HepG2 (cell line): ENCODE results near the gene GSK3B. TPM values are rescaled to one million over a fixed set of nuclear protein-coding genes. Genes with fewer than 3 reads are reported as not detected.
A peak's percentile ranks its signal among the peaks of the same experiment; 100 is the strongest.

Experiments
- ATAC-seq: fragments of 200-7000 bp; cut with Tn5 transposase; 3 replicates; pipeline ENCODE4 v1.9.1; 2020; ENCODE audit warnings: mild to moderate bottlenecking, moderate library complexity
- BruUV-seq: library from RNA; stranded (reverse); fragments of 400-500 nt; replicated peaks from 2 replicates; lab custom pipeline; 2021; lab: Mats Ljungman, UMichigan
- CTCF ChIA-PET: fragments of 300-600 bp; formaldehyde crosslinking; extraction: SDS; loops from one replicate; lab custom pipeline; 2021; ENCODE audit warnings: low total read pairs, inconsistent platforms, low intra/inter-chr PET ratio; lab: Yijun Ruan, JAX
- POLR2A ChIA-PET: fragments of 350-600 bp; sonication (Branson Sonifier 250); formaldehyde crosslinking; loops from one replicate; lab custom pipeline; 2020; ENCODE audit warnings: antibody characterized with exemption, inconsistent platforms; lab: Yijun Ruan, JAX
- DNase-seq: peaks from one replicate; pipeline ENCODE4 v3.0.0-alpha.2; 2015; ENCODE audit warnings: low spot score
- FAIRE-seq: peaks from 3 replicates; lab custom pipeline; 2011; peaks lifted over from hg19 to GRCh38; lab: Jason Lieb, UNC
- H2AFZ ChIP-seq: one replicate; pipeline ENCODE4 v1.6.1; 2011; ENCODE audit warnings: low read length, inconsistent platforms
- H3K27ac ChIP-seq: fragments of 300-600 bp; 3 replicates; pipeline ENCODE4 v1.8.0; 2011; ENCODE audit warnings: mixed run types, mild to moderate bottlenecking, mixed read lengths, low read length, inconsistent platforms; ENCODE audit not compliant: insufficient read depth; ENCODE audit errors: extremely low read length
- H3K27me3 ChIP-seq, 2 experiments: fragments of 200-600 bp in 1 of 2; 2 replicates in 1 of 2; 3 replicates in 1 of 2; pipeline versions ENCODE4 v1.6.0 to v1.8.0; 2011; ENCODE audit warnings: low read length in 2 of 2, mild to moderate bottlenecking in 2 of 2, moderate library complexity in 2 of 2, inconsistent platforms in 1 of 2; ENCODE audit not compliant: insufficient read depth in 2 of 2, control insufficient read depth in 1 of 2
- H3K36me3 ChIP-seq, 2 experiments: fragments of 200-600 bp in 1 of 2; replicated peaks in 1 of 2; 2 replicates in 1 of 2; 3 replicates in 1 of 2; pipeline versions ENCODE4 v1.5.1 to v1.8.0; 2011; ENCODE audit warnings: low read length in 2 of 2, inconsistent platforms in 1 of 2; ENCODE audit not compliant: insufficient read depth in 2 of 2, control insufficient read depth in 1 of 2
- H3K4me1 ChIP-seq: 2 replicates; pipeline ENCODE4 v1.5.1; 2012; ENCODE audit warnings: low read length, inconsistent platforms; ENCODE audit not compliant: insufficient read depth
- H3K4me2 ChIP-seq: 2 replicates; pipeline ENCODE4 v1.6.0; 2011; ENCODE audit warnings: low read depth, low read length, inconsistent platforms
- H3K4me3 ChIP-seq, 3 experiments: fragments of 200-600 bp in 1 of 3; sonication (generic), shearing (Covaris generic) in 1 of 3; replicated peaks in 1 of 3; 2 replicates each; pipeline ENCODE4 v1.5.1; 2011 to 2016; ENCODE audit warnings: low read length in 3 of 3, inconsistent platforms in 2 of 3, low read depth in 2 of 3, mild to moderate bottlenecking in 2 of 3, control low read depth in 1 of 3, mixed read lengths in 1 of 3; ENCODE audit not compliant: insufficient read depth in 1 of 3
- H3K79me2 ChIP-seq: one replicate; pipeline ENCODE4 v1.6.1; 2011; ENCODE audit warnings: low read length, inconsistent platforms; ENCODE audit not compliant: insufficient read depth
- H3K9ac ChIP-seq: 2 replicates; pipeline ENCODE4 v1.6.0; 2011; ENCODE audit warnings: mild to moderate bottlenecking, low read depth, low read length, inconsistent platforms; ENCODE audit not compliant: insufficient read depth
- H3K9me3 ChIP-seq: 2 replicates; pipeline ENCODE4 v1.5.1; 2012; ENCODE audit warnings: mild to moderate bottlenecking, low read length
- H4K20me1 ChIP-seq: 2 replicates; pipeline ENCODE4 v1.6.0; 2011; ENCODE audit warnings: inconsistent platforms, mild to moderate bottlenecking, low read length, moderate library complexity; ENCODE audit not compliant: insufficient read depth
- HNRNPK ChIP-seq: fragments of 200-400 bp; formaldehyde crosslinking; IDR thresholded peaks from 2 replicates; pipeline ENCODE4 v1.6.1; 2018; ENCODE audit warnings: low read length, low read depth, moderate library complexity, mild to moderate bottlenecking; ENCODE audit not compliant: poor library complexity, severe bottlenecking
- MTA3 ChIP-seq: sonication (generic); formaldehyde crosslinking; IDR thresholded peaks from 2 replicates; pipeline ENCODE4 v1.4.0; 2020; ENCODE audit warnings: missing genetic modification reagents
- NR2C2 ChIP-seq: sonication (generic); formaldehyde crosslinking; IDR thresholded peaks from 2 replicates; pipeline ENCODE4 v1.4.0; 2020; ENCODE audit warnings: missing genetic modification reagents, mild to moderate bottlenecking, moderate library complexity, borderline replicate concordance
- POGZ ChIP-seq: sonication (generic); formaldehyde crosslinking; IDR thresholded peaks from 2 replicates; pipeline ENCODE4 v1.4.0; 2020; ENCODE audit warnings: mild to moderate bottlenecking, missing genetic modification reagents
- ZNF788 ChIP-seq: sonication (generic); formaldehyde crosslinking; IDR thresholded peaks from 2 replicates; pipeline ENCODE4 v1.5.0; 2020; ENCODE audit warnings: mild to moderate bottlenecking, missing genetic modification reagents, borderline replicate concordance
- WGBS: methylation state at CpG from one replicate; pipeline ENCODE4 v1.1.6; 2017; ENCODE audit warnings: low lambda C conversion rate; 5-methylcytosine and 5-hydroxymethylcytosine counted together
- in situ Hi-C: cut with HindIII; loops from 2 replicates; pipeline ENCODE4 v1.10.0; 2017; ENCODE audit warnings: low pct_unique_long_range_greater_than_20kb; ENCODE audit not compliant: extremely low pct_ligation_motif_present
- intact Hi-C: fragments of 100-400 bp; cut with micrococcal nuclease; formaldehyde crosslinking; loops from one replicate; pipeline ENCODE4 v1.10.0; 2022; ENCODE audit not compliant: unreplicated experiment
- polyA plus RNA-seq, 8 experiments: library from polyadenylated mRNA; depleted of rRNA in 3 of 8; stranded (reverse) in 7 of 8; unstranded in 1 of 8; fragments of >200 nt; fragmentation: Illumina TruSeq in 4 of 8; extraction: Trizol in 4 of 8; gene quantifications; 2 replicates each; pipeline versions ENCODE4 v1.2.1 to v1.2.3, GENCODE V29; 2011 to 2016; ENCODE audit warnings: low read depth in 4 of 8, missing spikeins in 1 of 8, mixed read lengths in 1 of 8; ENCODE audit not compliant: insufficient read depth in 1 of 8
- total RNA-seq, 5 experiments: library from RNA; depleted of rRNA; stranded (reverse); fragments of >200 nt; fragmentation: Illumina TruSeq; extraction: Trizol; gene quantifications; 2 replicates each; pipeline ENCODE4 v1.2.3, GENCODE V29; 2016; ENCODE audit warnings: low read depth in 1 of 5
- TF ChIP-seq, protein P1 (sequence below): IDR thresholded peaks from 2 replicates; pipeline ENCODE4 v1.6.1; 2016
- TF ChIP-seq, protein P2 (sequence below): sonication (generic); formaldehyde crosslinking; IDR thresholded peaks from 2 replicates; pipeline ENCODE4 v1.4.0; 2020; ENCODE audit warnings: missing genetic modification reagents

Gene GSK3B
- total and polyA plus RNA-seq, 2 of the 13 experiments (the other 11 are each of a cell fraction or from before 2014, with no cell fraction given) = 22.3 to 30.1 TPM

DNA sequence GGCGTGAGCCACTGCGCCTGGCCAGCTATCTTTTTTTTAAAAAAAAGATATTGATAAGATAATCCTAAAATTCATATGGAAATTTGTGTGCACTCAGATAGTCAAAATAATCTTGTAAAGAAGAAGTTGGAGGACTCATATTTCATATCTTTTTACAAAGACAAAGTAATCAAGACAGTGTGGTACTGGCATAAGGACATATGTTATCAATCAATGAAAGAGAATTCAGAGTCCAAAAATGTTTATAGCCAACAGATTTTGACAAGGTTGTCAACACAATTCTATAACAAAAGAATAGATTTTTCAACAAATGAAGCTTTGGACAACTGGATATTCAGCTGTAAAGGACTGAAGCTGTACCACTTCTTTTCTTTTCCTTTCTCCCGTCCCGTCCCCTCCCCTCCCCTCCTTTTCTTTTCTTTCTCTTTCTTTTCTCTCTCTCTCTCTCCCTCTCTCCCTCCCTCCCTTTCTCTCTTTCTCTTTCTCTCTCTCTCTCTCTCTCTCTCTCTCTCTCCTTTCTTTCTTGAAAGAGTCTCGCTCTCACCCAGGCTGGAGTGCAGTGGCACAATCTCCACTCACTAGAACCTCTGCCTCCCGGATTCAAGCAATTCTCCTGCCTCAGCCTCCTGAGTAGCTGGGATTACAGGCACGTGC is 126.8 kb downstream of the GSK3B start:
- TF ChIP-seq NR2C2 (CRISPR knock-in tag) (no peak), ZNF788 (CRISPR knock-in tag) (no peak), POGZ (CRISPR knock-in tag) (no peak), HNRNPK (peak; percentile 70), MTA3 (CRISPR knock-in tag) (no peak)
- TF ChIP-seq, protein P1, sequence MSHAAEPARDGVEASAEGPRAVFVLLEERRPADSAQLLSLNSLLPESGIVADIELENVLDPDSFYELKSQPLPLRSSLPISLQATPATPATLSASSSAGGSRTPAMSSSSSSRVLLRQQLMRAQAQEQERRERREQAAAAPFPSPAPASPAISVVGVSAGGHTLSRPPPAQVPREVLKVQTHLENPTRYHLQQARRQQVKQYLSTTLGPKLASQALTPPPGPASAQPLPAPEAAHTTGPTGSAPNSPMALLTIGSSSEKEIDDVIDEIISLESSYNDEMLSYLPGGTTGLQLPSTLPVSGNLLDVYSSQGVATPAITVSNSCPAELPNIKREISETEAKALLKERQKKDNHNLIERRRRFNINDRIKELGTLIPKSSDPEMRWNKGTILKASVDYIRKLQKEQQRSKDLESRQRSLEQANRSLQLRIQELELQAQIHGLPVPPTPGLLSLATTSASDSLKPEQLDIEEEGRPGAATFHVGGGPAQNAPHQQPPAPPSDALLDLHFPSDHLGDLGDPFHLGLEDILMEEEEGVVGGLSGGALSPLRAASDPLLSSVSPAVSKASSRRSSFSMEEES = no peak
- TF ChIP-seq, protein P2, sequence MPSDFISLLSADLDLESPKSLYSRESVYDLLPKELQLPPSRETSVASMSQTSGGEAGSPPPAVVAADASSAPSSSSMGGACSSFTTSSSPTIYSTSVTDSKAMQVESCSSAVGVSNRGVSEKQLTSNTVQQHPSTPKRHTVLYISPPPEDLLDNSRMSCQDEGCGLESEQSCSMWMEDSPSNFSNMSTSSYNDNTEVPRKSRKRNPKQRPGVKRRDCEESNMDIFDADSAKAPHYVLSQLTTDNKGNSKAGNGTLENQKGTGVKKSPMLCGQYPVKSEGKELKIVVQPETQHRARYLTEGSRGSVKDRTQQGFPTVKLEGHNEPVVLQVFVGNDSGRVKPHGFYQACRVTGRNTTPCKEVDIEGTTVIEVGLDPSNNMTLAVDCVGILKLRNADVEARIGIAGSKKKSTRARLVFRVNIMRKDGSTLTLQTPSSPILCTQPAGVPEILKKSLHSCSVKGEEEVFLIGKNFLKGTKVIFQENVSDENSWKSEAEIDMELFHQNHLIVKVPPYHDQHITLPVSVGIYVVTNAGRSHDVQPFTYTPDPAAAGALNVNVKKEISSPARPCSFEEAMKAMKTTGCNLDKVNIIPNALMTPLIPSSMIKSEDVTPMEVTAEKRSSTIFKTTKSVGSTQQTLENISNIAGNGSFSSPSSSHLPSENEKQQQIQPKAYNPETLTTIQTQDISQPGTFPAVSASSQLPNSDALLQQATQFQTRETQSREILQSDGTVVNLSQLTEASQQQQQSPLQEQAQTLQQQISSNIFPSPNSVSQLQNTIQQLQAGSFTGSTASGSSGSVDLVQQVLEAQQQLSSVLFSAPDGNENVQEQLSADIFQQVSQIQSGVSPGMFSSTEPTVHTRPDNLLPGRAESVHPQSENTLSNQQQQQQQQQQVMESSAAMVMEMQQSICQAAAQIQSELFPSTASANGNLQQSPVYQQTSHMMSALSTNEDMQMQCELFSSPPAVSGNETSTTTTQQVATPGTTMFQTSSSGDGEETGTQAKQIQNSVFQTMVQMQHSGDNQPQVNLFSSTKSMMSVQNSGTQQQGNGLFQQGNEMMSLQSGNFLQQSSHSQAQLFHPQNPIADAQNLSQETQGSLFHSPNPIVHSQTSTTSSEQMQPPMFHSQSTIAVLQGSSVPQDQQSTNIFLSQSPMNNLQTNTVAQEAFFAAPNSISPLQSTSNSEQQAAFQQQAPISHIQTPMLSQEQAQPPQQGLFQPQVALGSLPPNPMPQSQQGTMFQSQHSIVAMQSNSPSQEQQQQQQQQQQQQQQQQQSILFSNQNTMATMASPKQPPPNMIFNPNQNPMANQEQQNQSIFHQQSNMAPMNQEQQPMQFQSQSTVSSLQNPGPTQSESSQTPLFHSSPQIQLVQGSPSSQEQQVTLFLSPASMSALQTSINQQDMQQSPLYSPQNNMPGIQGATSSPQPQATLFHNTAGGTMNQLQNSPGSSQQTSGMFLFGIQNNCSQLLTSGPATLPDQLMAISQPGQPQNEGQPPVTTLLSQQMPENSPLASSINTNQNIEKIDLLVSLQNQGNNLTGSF = no peak
- Histone ChIP-seq H3K4me2 (no peak overlapping the region), H3K79me2 (peaks cover 44% of the 10 kb centered on the region), H3K9ac (no peak overlapping the region), H3K4me1 (no peaks in the 10 kb centered on the region), H4K20me1 (no peaks in the 10 kb centered on the region), H3K4me3 (no peak overlapping the region), H3K9me3 (peaks cover 5% of the 10 kb centered on the region; the same call in 1 of the 2 replicates), H3K27ac (no peak overlapping the region), H3K36me3 (0 out of 5 replicates have a peak, but pooled peaks cover 0 to 2% of the 10 kb centered on the region in 2 experiments), H2AFZ (no peak overlapping the region), H3K27me3 (no peaks in the 10 kb centered on the region)
- 96% methylated on average over 7 of the region's 7 CpGs for WGBS
- FAIRE-seq (no peak), DNase-seq (no peak), ATAC-seq (no peak)
- ChIA-PET CTCF (no interaction called here), POLR2A (no interaction called here)
- intact Hi-C loops = no loop called here
- BruUV-seq = no TSS peak
- in situ Hi-C loops = no loop called here
